ENCODE results near the gene ADARB1.
"Not testable (repeated sequence)": the region's sequence is repeated elsewhere in the genome, so short reads cannot be mapped to it uniquely, and the experiment has no call there.

DNA sequence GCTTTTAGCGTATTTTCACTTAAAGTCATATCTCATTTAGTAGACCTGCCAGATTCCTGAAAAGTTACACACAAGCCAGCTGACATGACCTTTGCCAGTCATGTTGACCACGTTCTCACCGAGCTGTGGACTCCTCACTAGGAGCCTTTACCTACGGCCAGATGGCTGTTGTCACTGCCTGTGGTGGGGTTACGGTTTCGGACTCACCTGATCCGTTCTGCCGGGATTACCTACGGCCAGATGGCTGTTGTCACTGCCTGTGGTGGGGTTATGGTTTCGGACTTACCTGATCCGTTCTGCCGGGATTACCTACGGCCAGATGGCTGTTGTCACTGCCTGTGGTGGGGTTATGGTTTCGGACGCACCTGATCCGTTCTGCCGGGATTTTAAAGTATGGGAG lies 71.5 kb downstream of the ADARB1 start:
- TF ChIP-seq, protein P1, sequence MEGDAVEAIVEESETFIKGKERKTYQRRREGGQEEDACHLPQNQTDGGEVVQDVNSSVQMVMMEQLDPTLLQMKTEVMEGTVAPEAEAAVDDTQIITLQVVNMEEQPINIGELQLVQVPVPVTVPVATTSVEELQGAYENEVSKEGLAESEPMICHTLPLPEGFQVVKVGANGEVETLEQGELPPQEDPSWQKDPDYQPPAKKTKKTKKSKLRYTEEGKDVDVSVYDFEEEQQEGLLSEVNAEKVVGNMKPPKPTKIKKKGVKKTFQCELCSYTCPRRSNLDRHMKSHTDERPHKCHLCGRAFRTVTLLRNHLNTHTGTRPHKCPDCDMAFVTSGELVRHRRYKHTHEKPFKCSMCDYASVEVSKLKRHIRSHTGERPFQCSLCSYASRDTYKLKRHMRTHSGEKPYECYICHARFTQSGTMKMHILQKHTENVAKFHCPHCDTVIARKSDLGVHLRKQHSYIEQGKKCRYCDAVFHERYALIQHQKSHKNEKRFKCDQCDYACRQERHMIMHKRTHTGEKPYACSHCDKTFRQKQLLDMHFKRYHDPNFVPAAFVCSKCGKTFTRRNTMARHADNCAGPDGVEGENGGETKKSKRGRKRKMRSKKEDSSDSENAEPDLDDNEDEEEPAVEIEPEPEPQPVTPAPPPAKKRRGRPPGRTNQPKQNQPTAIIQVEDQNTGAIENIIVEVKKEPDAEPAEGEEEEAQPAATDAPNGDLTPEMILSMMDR (conservative IDR thresholded peaks at IDR 0.05; ENCODE audit: low read depth in 2 of 2): not testable (repeated sequence)
- TF ChIP-seq CREB1 (CRISPR knock-in tag; IDR thresholded peaks at IDR 0.05; ENCODE audit: low read depth); POLR2AphosphoS5 (IDR thresholded peaks at IDR 0.05; ENCODE audit: low read depth); EZH2 (IDR thresholded peaks at IDR 0.05; ENCODE audit: low read depth, unreplicated experiment); STAT1 (IDR thresholded peaks at IDR 0.05; ENCODE audit: unreplicated experiment): not testable (repeated sequence)
- TF ChIP-seq, protein P2, sequence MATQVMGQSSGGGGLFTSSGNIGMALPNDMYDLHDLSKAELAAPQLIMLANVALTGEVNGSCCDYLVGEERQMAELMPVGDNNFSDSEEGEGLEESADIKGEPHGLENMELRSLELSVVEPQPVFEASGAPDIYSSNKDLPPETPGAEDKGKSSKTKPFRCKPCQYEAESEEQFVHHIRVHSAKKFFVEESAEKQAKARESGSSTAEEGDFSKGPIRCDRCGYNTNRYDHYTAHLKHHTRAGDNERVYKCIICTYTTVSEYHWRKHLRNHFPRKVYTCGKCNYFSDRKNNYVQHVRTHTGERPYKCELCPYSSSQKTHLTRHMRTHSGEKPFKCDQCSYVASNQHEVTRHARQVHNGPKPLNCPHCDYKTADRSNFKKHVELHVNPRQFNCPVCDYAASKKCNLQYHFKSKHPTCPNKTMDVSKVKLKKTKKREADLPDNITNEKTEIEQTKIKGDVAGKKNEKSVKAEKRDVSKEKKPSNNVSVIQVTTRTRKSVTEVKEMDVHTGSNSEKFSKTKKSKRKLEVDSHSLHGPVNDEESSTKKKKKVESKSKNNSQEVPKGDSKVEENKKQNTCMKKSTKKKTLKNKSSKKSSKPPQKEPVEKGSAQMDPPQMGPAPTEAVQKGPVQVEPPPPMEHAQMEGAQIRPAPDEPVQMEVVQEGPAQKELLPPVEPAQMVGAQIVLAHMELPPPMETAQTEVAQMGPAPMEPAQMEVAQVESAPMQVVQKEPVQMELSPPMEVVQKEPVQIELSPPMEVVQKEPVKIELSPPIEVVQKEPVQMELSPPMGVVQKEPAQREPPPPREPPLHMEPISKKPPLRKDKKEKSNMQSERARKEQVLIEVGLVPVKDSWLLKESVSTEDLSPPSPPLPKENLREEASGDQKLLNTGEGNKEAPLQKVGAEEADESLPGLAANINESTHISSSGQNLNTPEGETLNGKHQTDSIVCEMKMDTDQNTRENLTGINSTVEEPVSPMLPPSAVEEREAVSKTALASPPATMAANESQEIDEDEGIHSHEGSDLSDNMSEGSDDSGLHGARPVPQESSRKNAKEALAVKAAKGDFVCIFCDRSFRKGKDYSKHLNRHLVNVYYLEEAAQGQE (IDR thresholded peaks at IDR 0.05; ENCODE audit: unreplicated experiment): not testable (repeated sequence)
